T-helper 1 cell treated with Interleukin-12 subunit alpha and Interleukin-12 subunit beta and Interleukin-4 antibody, amounts not matched to agents 30 ng/mL and 1 ng/mL, for 36 hours (primary cell): ENCODE results near the gene HOXB5. TPM values are rescaled to one million over a fixed set of nuclear protein-coding genes. Genes with fewer than 3 reads are reported as not detected.

Experiments
- intact Hi-C: fragments of 100-400 bp; cut with micrococcal nuclease; formaldehyde crosslinking; loops from one replicate; pipeline ENCODE4 v1.15.1; 2024
- total RNA-seq: library from RNA; stranded (reverse); gene quantifications from 2 replicates; pipeline ENCODE4 v1.2.3, GENCODE V29; 2022

HOXB5 gene
- total RNA-seq, 1 donor from 2014 or later = 0.56 TPM

GRCh38 chr17:48578616-48579470, 14.7 kb downstream of the HOXB5 start:
- intact Hi-C loops = loop anchor here (1.0 to 5.0 kb wide), 3 partner anchors 36 to 152 kb away; no protein-coding TSS in a partner anchor

- intact Hi-C loops = loop anchor here (1.0 to 5.0 kb wide), 3 partner anchors 35 to 151 kb away; no protein-coding TSS in a partner anchor
These were observed 15.5 kb downstream of the HOXB5 start, which contains the start of gene HOXB4 for GRCh38 chr17:48577946-48578615. Gene HOXB4, minus strand, starts transcription at chr17:48578350. Its CDS starts 31 bp downstream, at chr17:48578319.

GRCh38 chr17:48577330-48577945, 16.1 kb downstream of the HOXB5 start:
- intact Hi-C loops = loop anchor here (5.0 kb wide), 1 partner anchor 150 kb away; no protein-coding TSS in a partner anchor

- intact Hi-C loops = loop anchor here (5.0 kb wide), 1 partner anchor 149 kb away; no protein-coding TSS in a partner anchor
These were observed 16.9 kb downstream of the HOXB5 start for GRCh38 chr17:48576479-48577309.

GRCh38 chr17:48575673-48576478, 17.7 kb downstream of the HOXB5 start:
- intact Hi-C loops = loop anchor here (5.0 kb wide), 1 partner anchor 149 kb away; no protein-coding TSS in a partner anchor

GRCh38 chr17:48575066-48575582, 18.5 kb downstream of the HOXB5 start:
- intact Hi-C loops = loop anchor here (5.0 kb wide), 1 partner anchor 148 kb away; no protein-coding TSS in a partner anchor

GRCh38 chr17:48574505-48575065, 19.0 kb downstream of the HOXB5 start:
- intact Hi-C loops = loop anchor here (5.0 kb wide), 1 partner anchor 147 kb away; no protein-coding TSS in a partner anchor

GRCh38 chr17:48571826-48572417, 21.7 kb downstream of the HOXB5 start:
- intact Hi-C loops = no loop called here

- intact Hi-C loops = no loop called here
These were observed 22.4 kb downstream of the HOXB5 start for GRCh38 chr17:48571024-48571818.

GRCh38 chr17:48570325-48571023, 23.1 kb downstream of the HOXB5 start:
- intact Hi-C loops = no loop called here

- intact Hi-C loops = no loop called here
These were observed 23.8 kb downstream of the HOXB5 start for GRCh38 chr17:48569674-48570324.

- intact Hi-C loops = no loop called here
These were observed 24.4 kb downstream of the HOXB5 start for GRCh38 chr17:48569240-48569582.

GRCh38 chr17:48568499-48569239, 24.9 kb downstream of the HOXB5 start:
- intact Hi-C loops = no loop called here

GRCh38 chr17:48567646-48568354, 25.8 kb downstream of the HOXB5 start:
- intact Hi-C loops = no loop called here

GRCh38 chr17:48567209-48567608, 26.4 kb downstream of the HOXB5 start:
- intact Hi-C loops = no loop called here

GRCh38 chr17:48566717-48567116, 26.9 kb downstream of the HOXB5 start:
- intact Hi-C loops = no loop called here
